K562 (cell line): ENCODE data around the gene CLCA1. TPM values are rescaled to one million over a fixed set of nuclear protein-coding genes. Genes with fewer than 3 reads are reported as not detected.

Experiments
- ARID1B ChIP-seq: fragments of 450-650 bp; IDR thresholded peaks from 2 replicates; pipeline ENCODE4 v1.6.1; 2016; ENCODE audit warnings: antibody characterized with exemption, mild to moderate bottlenecking, inconsistent platforms
- CREB5 ChIP-seq: fragments of 250-450 bp; sonication (Bioruptor Pico); IDR thresholded peaks from 2 replicates; pipeline ENCODE4 v1.5.0; 2020; ENCODE audit warnings: mild to moderate bottlenecking
- DMBX1 ChIP-seq: fragments of 250-450 bp; sonication (Bioruptor Pico); IDR thresholded peaks from 2 replicates; pipeline ENCODE4 v1.8.0; 2022; ENCODE audit warnings: inconsistent platforms, mild to moderate bottlenecking, moderate library complexity, borderline replicate concordance
- ETS1 ChIP-seq: conservative IDR thresholded peaks from 2 replicates; pipeline ENCODE4 v1.6.1; 2011; ENCODE audit warnings: low read depth, mild to moderate bottlenecking, low read length; ENCODE audit not compliant: control insufficient read depth
- MLX ChIP-seq, 2 experiments: fragments of 450-650 bp in 1 of 2; sonication (generic) in 1 of 2; formaldehyde crosslinking; conservative IDR thresholded peaks; 2 replicates each; pipeline versions ENCODE4 v1.4.0 to v1.8.1; 2020 to 2022; ENCODE audit warnings: mild to moderate bottlenecking in 1 of 2, missing genetic modification reagents in 1 of 2
- NR2C1 ChIP-seq, 2 experiments: fragments of 450-650 bp; IDR thresholded peaks; 2 replicates each; pipeline ENCODE4 v1.6.1; 2017; ENCODE audit warnings: mild to moderate bottlenecking in 2 of 2, antibody characterized with exemption in 1 of 2, inconsistent platforms in 1 of 2, missing compliant biosample characterization in 1 of 2, missing genetic modification characterization in 1 of 2
- SPI1 ChIP-seq: IDR thresholded peaks from 2 replicates; pipeline ENCODE4 v1.6.1; 2011; ENCODE audit warnings: low read depth, low read length, control low read depth, borderline replicate concordance
- polyA plus RNA-seq, 8 experiments: library from polyadenylated mRNA; depleted of rRNA in 4 of 8; stranded (reverse) in 5 of 8; unstranded in 3 of 8; fragments of >200 nt; fragmentation: Nextera tagmentation in 2 of 8; fragmentation: Illumina TruSeq in 1 of 8; extraction: Ambion mirVana in 2 of 8; extraction: Trizol in 1 of 8; gene quantifications; 2 replicates each; pipeline versions ENCODE4 v1.2.1 to v1.2.3, GENCODE V29; 2011 to 2014; ENCODE audit warnings: inconsistent platforms in 1 of 8, missing spikeins in 1 of 8
- total RNA-seq, 7 experiments: library from RNA; depleted of rRNA in 6 of 7; stranded (reverse); fragments of >200 nt in 6 of 7; fragmentation: Illumina TruSeq in 2 of 7; extraction: Trizol in 2 of 7; gene quantifications; 2 replicates each; pipeline versions ENCODE4 v1.2.1 to v1.2.3, GENCODE V29; 2011 to 2021; ENCODE audit warnings: low replicate concordance in 1 of 7
- TF ChIP-seq, protein P1 (sequence below): fragments of 250-450 bp; sonication (Bioruptor Pico); IDR thresholded peaks from 2 replicates; pipeline ENCODE4 v1.4.0; 2020; ENCODE audit warnings: mild to moderate bottlenecking, moderate library complexity
- TF ChIP-seq, protein P2 (sequence below): fragments of 450-650 bp; formaldehyde crosslinking; IDR thresholded peaks from 2 replicates; pipeline ENCODE4 v1.4.0; 2022; ENCODE audit warnings: missing genetic modification characterization
- TF ChIP-seq, protein P3 (sequence below): sonication (generic); formaldehyde crosslinking; IDR thresholded peaks from 2 replicates; pipeline ENCODE4 v1.8.0; 2022; ENCODE audit warnings: missing genetic modification reagents, mild to moderate bottlenecking, borderline replicate concordance

Gene CLCA1
- total and polyA plus RNA-seq, 9 of the 15 experiments (the other 6 are each of a cell fraction or from before 2014, with no cell fraction given), result 0.03 to 0.08 (median 0.04) TPM; not detected in 6

- TF ChIP-seq, protein P1, sequence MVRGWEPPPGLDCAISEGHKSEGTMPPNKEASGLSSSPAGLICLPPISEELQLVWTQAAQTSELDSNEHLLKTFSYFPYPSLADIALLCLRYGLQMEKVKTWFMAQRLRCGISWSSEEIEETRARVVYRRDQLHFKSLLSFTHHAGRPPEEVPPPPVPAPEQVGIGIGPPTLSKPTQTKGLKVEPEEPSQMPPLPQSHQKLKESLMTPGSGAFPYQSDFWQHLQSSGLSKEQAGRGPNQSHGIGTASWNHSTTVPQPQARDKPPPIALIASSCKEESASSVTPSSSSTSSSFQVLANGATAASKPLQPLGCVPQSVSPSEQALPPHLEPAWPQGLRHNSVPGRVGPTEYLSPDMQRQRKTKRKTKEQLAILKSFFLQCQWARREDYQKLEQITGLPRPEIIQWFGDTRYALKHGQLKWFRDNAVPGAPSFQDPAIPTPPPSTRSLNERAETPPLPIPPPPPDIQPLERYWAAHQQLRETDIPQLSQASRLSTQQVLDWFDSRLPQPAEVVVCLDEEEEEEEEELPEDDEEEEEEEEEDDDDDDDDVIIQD (CRISPR knock-in tag), result no peak
- no peak for TF ChIP-seq NR2C1 (IDR thresholded peaks at IDR 0.05)
- TF ChIP-seq NR2C1 (tag; IDR thresholded peaks at IDR 0.05), result no peak
- TF ChIP-seq CREB5 (CRISPR knock-in tag), result no peak
- no peak for TF ChIP-seq SPI1
- TF ChIP-seq, protein P2, sequence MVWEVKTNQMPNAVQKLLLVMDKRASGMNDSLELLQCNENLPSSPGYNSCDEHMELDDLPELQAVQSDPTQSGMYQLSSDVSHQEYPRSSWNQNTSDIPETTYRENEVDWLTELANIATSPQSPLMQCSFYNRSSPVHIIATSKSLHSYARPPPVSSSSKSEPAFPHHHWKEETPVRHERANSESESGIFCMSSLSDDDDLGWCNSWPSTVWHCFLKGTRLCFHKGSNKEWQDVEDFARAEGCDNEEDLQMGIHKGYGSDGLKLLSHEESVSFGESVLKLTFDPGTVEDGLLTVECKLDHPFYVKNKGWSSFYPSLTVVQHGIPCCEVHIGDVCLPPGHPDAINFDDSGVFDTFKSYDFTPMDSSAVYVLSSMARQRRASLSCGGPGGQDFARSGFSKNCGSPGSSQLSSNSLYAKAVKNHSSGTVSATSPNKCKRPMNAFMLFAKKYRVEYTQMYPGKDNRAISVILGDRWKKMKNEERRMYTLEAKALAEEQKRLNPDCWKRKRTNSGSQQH (CRISPR knock-in tag), result no peak
- no peak for TF ChIP-seq ETS1
- peak; percentile 56 for TF ChIP-seq ARID1B
- TF ChIP-seq, protein P3, sequence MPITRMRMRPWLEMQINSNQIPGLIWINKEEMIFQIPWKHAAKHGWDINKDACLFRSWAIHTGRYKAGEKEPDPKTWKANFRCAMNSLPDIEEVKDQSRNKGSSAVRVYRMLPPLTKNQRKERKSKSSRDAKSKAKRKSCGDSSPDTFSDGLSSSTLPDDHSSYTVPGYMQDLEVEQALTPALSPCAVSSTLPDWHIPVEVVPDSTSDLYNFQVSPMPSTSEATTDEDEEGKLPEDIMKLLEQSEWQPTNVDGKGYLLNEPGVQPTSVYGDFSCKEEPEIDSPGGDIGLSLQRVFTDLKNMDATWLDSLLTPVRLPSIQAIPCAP, result no peak
- TF ChIP-seq MLX (CRISPR knock-in tag; conservative IDR thresholded peaks at IDR 0.05), result no peak
- TF ChIP-seq DMBX1 (CRISPR knock-in tag), result no peak
Measured at GRCh38 chr1:86429835-86430234, 38.9 kb upstream of the CLCA1 start (continued).
